Measurements from ENCODE around the gene IFNL1.

DNA sequence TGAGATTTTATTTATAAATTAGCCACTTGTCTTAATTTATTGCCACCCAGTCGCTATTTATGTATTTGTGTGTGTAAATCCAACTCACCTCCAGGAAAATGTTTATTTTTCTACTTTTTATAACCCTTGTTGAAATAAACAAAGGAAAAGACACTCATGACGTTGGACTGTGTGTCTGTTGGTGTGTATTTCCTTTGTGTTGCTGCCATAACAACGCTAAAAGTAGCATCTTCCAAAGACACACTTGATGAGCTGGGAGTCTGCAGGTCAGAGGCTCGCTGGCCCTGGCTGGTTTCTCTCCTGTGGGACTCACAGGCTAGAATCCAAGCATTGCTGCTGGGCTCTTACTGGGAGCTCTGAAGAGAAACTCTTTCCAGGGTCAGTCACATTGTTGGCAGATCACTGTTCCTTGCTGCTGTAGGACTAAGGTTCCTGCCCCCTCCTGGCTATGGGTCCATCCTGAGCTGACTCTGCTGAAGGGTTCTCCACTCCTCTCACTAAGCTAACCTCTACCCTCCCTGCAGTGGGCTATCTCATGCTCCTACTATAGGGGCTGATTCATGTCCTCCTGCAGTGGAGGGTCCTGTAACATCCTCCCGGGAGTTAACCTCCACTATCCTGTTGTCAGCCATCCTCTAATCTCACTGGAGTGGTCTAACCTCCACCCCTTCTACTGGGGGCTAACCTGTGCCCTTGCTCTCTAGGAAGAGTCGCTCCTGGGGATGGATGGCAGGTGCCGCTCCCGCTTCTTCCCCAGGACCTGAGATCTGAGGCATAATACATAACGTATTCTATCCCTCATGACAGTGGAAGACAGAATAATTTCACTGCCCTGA is 26.0 kb upstream of the IFNL1 start:
- TF ChIP-seq, protein P1, sequence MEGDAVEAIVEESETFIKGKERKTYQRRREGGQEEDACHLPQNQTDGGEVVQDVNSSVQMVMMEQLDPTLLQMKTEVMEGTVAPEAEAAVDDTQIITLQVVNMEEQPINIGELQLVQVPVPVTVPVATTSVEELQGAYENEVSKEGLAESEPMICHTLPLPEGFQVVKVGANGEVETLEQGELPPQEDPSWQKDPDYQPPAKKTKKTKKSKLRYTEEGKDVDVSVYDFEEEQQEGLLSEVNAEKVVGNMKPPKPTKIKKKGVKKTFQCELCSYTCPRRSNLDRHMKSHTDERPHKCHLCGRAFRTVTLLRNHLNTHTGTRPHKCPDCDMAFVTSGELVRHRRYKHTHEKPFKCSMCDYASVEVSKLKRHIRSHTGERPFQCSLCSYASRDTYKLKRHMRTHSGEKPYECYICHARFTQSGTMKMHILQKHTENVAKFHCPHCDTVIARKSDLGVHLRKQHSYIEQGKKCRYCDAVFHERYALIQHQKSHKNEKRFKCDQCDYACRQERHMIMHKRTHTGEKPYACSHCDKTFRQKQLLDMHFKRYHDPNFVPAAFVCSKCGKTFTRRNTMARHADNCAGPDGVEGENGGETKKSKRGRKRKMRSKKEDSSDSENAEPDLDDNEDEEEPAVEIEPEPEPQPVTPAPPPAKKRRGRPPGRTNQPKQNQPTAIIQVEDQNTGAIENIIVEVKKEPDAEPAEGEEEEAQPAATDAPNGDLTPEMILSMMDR (IDR thresholded peaks at IDR 0.05; ENCODE audit: low read depth, low read length, missing input control), result no peak
- TF ChIP-seq GABPA (IDR thresholded peaks at IDR 0.05 in 1 of 2, conservative IDR thresholded peaks at IDR 0.05 in 1 of 2), result no peak
